ENCODE data around the gene RIBC2. TPM values are rescaled to one million over a fixed set of nuclear protein-coding genes. Genes with fewer than 3 reads are reported as not detected.

The RIBC2 gene
- total RNA-seq, 1 donor from 2014 or later = 13.5 TPM

DNA sequence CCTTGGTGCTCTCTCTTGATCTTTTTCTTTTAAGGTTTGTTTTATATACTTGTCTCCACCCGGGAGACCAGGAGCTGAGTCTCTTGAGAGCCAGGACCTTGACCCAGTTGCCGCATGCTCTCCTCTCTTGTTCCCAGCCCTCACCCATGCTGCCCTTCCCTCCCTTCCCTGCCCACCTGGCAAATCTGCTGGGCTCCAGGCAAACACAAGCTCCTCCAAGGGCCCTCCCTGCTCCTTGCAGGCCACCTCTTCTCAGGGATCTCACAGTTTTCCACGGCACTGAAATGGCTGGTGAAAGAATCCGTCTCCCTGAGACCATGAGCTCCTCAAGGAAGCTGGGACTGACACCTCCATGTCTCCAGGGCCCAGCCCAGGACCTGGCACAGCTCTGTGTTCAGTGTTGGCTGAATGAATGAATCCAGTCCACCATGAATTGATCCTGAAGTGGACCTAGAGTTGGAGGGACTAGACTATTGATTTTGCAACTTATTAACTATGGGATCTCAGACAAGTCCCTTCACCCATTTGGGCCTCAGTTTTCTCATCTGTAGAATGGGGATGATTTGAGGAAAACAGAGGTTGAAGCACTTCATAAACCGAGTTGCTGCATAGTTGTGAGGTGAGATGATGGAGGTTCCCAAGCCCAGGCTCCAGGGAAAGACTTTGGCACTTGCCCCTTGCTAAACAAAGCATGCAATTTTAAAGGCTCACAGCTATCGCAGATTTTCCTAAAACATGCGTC, 64.0 kb downstream of the RIBC2 start:
- no peaks in the 10 kb centered on the region for H3K36me3 Mint-ChIP-seq (ENCODE audit: low read depth)
- intact Hi-C loops (cut with micrococcal nuclease) = no loop called here
- H3K27me3 Mint-ChIP-seq = no peaks in the 10 kb centered on the region
- no peaks in the 10 kb centered on the region for H3K4me1 Mint-ChIP-seq
- H3K9me3 Mint-ChIP-seq = no peaks in the 10 kb centered on the region
- H3K4me3 Mint-ChIP-seq = no peak overlapping the region
- no peak overlapping the region for H3K27ac Mint-ChIP-seq
- DNase-seq = no peak

DNA sequence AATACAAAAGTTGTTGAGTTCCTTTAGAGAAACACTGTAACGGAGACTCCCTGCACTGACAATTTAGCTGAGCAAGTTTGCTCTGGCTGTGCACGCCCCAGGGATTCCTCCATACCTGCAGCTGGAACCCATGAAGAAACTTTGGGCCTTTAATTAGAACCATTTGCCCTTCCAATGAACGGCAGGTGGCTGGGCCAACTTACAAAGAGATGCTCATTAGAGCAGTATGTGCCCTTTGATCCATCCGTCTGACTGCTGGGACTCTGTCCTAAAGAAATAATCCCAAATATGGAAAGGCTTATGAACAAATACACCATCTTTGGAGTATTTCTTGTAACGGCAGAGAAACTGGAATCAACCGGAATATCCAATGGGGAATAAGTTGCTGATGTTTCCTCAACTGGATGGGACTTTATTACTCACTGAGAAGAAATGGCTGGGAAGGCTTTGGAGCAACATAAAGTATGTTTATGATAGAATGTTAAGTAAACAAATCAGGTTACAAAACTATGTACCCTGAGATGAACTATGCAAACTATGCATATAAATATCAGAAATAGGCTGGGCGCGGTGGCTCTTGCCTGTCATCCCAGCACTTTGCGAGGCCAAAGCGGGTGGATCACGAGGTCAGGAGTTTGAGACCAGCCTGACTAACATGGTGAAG, 64.7 kb downstream of the RIBC2 start:
- intact Hi-C loops (cut with micrococcal nuclease) = no loop called here

DNA sequence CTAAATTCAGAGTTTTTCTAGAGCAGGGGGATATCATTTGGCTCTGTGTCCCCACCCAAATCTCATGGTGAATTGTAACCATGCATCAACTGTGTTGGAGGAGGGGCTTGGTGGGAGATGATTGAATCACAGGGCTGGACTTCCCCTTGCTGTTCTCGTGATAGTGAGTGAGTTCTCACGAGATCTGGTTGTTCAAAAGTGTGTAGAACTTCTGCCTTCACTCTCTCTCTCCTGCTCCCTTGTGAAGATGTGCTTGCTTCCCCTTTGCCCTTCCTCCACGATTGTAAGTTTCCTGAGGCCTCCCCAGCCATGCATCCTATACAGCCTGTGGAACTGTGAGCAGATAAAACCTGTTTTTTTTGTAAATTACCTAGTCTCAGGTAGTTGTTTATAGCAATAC, 67.2 kb downstream of the RIBC2 start:
- H3K4me3 Mint-ChIP-seq = no peak overlapping the region
- intact Hi-C loops (cut with micrococcal nuclease) = no loop called here

More for the DNA sequence above, 64.7 kb downstream of the RIBC2 start:
- H3K27me3 Mint-ChIP-seq = no peaks in the 10 kb centered on the region
- H3K27ac Mint-ChIP-seq = no peak overlapping the region
- no peak overlapping the region for H3K4me3 Mint-ChIP-seq
- H3K9me3 Mint-ChIP-seq = no peaks in the 10 kb centered on the region
- H3K4me1 Mint-ChIP-seq = no peaks in the 10 kb centered on the region
- no peak for DNase-seq
- no peaks in the 10 kb centered on the region for H3K36me3 Mint-ChIP-seq (ENCODE audit: low read depth)

GRCh38 chr22:45481661-45482060, 68.2 kb downstream of the RIBC2 start:
- H3K36me3 Mint-ChIP-seq (ENCODE audit: low read depth) = no peaks in the 10 kb centered on the region
- H3K4me1 Mint-ChIP-seq = no peaks in the 10 kb centered on the region
- H3K4me3 Mint-ChIP-seq = no peak overlapping the region
- intact Hi-C loops (cut with micrococcal nuclease) = no loop called here
- H3K9me3 Mint-ChIP-seq = no peaks in the 10 kb centered on the region
- no peak for DNase-seq
- H3K27me3 Mint-ChIP-seq = peaks cover 2% of the 10 kb centered on the region
- no peak overlapping the region for H3K27ac Mint-ChIP-seq

More for the DNA sequence above, 67.2 kb downstream of the RIBC2 start:
- Mint-ChIP-seq H3K4me1 (no peaks in the 10 kb centered on the region), H3K27ac (no peak overlapping the region), H3K36me3 (ENCODE audit: low read depth) (no peaks in the 10 kb centered on the region), H3K9me3 (no peaks in the 10 kb centered on the region), H3K27me3 (peaks cover 2% of the 10 kb centered on the region)
- DNase-seq = no peak

Other genes with a start within 250 kb of the RIBC2 start
- 167 and 168 TPM in 2 replicates for gene NUP50, start 249.8 kb upstream of the RIBC2 start, total RNA-seq
- 45.3 and 45.6 TPM in 2 replicates for gene KIAA0930, start 172.8 kb upstream of the RIBC2 start, total RNA-seq
- not detected in 2 replicates for gene UPK3A, start 128.7 kb upstream of the RIBC2 start, total RNA-seq
- 32.0 and 32.5 TPM in 2 replicates for gene FAM118A, start 103.8 kb upstream of the RIBC2 start, total RNA-seq
- 0.56 and 0.59 TPM in 2 replicates for gene SMC1B, start 94 bp upstream of the RIBC2 start, total RNA-seq
- not detected in 2 replicates for gene FBLN1, start 89.2 kb downstream of the RIBC2 start, total RNA-seq